MCF 10A (cell line): ENCODE data around the gene AFG3L2. TPM values are rescaled to one million over a fixed set of nuclear protein-coding genes. Genes with fewer than 3 reads are reported as not detected.

ENCODE experiments used
- BruUV-seq: library from RNA; stranded (reverse); fragments of 400-500 nt; replicated peaks from 2 replicates; lab custom pipeline; 2021; lab: Mats Ljungman, UMichigan
- CTCF ChIA-PET: fragments of 300-600 bp; sonication (Branson Sonifier 250); formaldehyde crosslinking; extraction: SDS; loops from one replicate; lab custom pipeline; 2021; ENCODE audit warnings: antibody characterized with exemption, inconsistent platforms; lab: Yijun Ruan, JAX
- POLR2A ChIA-PET: fragments of 300-600, 350-650 bp; sonication (Branson Sonifier 250); formaldehyde crosslinking; extraction: SDS; loops from one replicate; lab custom pipeline; 2020; ENCODE audit warnings: antibody characterized with exemption, inconsistent platforms; lab: Yijun Ruan, JAX
- DNase-seq: peaks from one replicate; pipeline ENCODE4 v3.0.0-alpha.2; 2018; ENCODE audit not compliant: unreplicated experiment
- H3K27ac Mint-ChIP-seq: one replicate; pipeline ENCODE4 v1.8.0; 2022; ENCODE audit warnings: mild to moderate bottlenecking, low read depth, mixed read lengths; ENCODE audit not compliant: unreplicated experiment
- H3K27me3 Mint-ChIP-seq: one replicate; pipeline ENCODE4 v1.8.0; 2022; ENCODE audit warnings: mixed read lengths; ENCODE audit not compliant: insufficient read depth, unreplicated experiment
- H3K36me3 Mint-ChIP-seq: one replicate; pipeline ENCODE4 v1.8.0; 2022; ENCODE audit warnings: mild to moderate bottlenecking, moderate library complexity, mixed read lengths; ENCODE audit not compliant: insufficient read depth, unreplicated experiment
- H3K4me1 Mint-ChIP-seq: one replicate; pipeline ENCODE4 v1.8.0; 2022; ENCODE audit warnings: mixed read lengths; ENCODE audit not compliant: insufficient read depth, unreplicated experiment
- H3K4me3 Mint-ChIP-seq: one replicate; pipeline ENCODE4 v1.8.0; 2022; ENCODE audit warnings: mild to moderate bottlenecking, moderate library complexity, mixed read lengths; ENCODE audit not compliant: unreplicated experiment
- H3K9me3 Mint-ChIP-seq: one replicate; pipeline ENCODE4 v1.8.0; 2022; ENCODE audit warnings: mixed read lengths; ENCODE audit not compliant: unreplicated experiment
- CTCF ChIP-seq: fragments of 200-600 bp; IDR thresholded peaks from one replicate; pipeline ENCODE4 v1.8.0; 2022; ENCODE audit warnings: antibody characterized with exemption, mild to moderate bottlenecking; ENCODE audit not compliant: unreplicated experiment
- intact Hi-C: fragments of 100-400 bp; cut with micrococcal nuclease; formaldehyde crosslinking; loops from 2 replicates; pipeline ENCODE4 v1.14.1; 2022
- total RNA-seq: library from RNA; stranded (reverse); gene quantifications from 2 replicates; pipeline ENCODE4 v1.2.3, GENCODE V29; 2022

The AFG3L2 gene
- total RNA-seq, 1 experiment from 2014 or later, result 77.2 TPM

GRCh38 chr18:12422936-12423335, 45.9 kb upstream of the AFG3L2 start:
- Mint-ChIP-seq H3K9me3 (no peaks in the 10 kb centered on the region), H3K27ac (peak overlapping the region; percentile 43), H3K4me3 (no peak overlapping the region), H3K36me3 (no peaks in the 10 kb centered on the region), H3K27me3 (no peaks in the 10 kb centered on the region), H3K4me1 (peaks cover 5% of the 10 kb centered on the region)
- ChIA-PET CTCF (interaction anchor here (0.6 to 1.4 kb wide), 5 partner anchors 31 to 236 kb away, joined by 3 to 4 read pairs (median 3); no protein-coding TSS in a partner anchor), POLR2A (no interaction called here)
- TF ChIP-seq CTCF, result no peak
- intact Hi-C loops, result no loop called here
- no peak for DNase-seq
- BruUV-seq, result no TSS peak

- H3K4me1 Mint-ChIP-seq, result peaks cover 2% of the 10 kb centered on the region
- no peaks in the 10 kb centered on the region for H3K36me3 Mint-ChIP-seq
- no peaks in the 10 kb centered on the region for H3K9me3 Mint-ChIP-seq
- no TSS peak for BruUV-seq
- intact Hi-C loops, result no loop called here
- CTCF ChIA-PET, result interaction anchor here (0.5 to 0.7 kb wide), 2 partner anchors 28 to 68 kb away, joined by 3 read pairs; no protein-coding TSS in a partner anchor
- POLR2A ChIA-PET, result no interaction called here
- H3K4me3 Mint-ChIP-seq, result no peak overlapping the region
- no peak for TF ChIP-seq CTCF
- H3K27ac Mint-ChIP-seq, result no peak overlapping the region
- DNase-seq, result no peak
- H3K27me3 Mint-ChIP-seq, result no peaks in the 10 kb centered on the region
Observed at GRCh38 chr18:12421732-12422131, 44.7 kb upstream of the AFG3L2 start.

DNA sequence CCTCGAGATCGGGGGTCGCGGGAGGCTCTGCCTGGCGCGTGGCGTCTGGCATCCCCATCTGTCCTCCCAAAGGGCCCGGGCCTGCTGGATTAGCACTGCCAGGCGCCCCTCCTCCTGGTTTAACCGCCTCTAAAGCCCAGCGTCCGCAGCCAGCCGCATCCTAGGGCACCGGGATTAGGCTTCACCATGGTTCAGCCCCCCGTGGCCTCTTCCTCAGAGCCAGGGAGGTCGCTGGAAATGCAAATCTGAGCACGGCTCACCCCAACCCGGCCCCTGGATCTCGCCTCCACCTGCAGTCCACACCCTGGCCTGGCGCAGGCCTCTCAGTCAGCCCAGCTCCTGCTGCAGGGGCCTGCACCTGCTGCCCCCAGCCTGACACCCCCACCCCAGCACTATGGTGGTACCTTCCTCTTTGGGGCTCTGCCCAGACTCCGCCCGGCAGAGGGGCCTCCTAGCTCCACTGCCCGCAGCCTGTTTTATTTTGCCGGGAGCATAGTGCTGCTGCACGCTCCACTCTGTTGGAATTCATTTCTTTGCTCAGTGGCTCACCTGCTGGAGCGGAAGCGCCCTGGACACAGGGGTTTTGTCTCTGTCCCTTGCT, 43.9 kb upstream of the AFG3L2 start:
- POLR2A ChIA-PET, result no interaction called here
- no peaks in the 10 kb centered on the region for H3K27me3 Mint-ChIP-seq

DNA sequence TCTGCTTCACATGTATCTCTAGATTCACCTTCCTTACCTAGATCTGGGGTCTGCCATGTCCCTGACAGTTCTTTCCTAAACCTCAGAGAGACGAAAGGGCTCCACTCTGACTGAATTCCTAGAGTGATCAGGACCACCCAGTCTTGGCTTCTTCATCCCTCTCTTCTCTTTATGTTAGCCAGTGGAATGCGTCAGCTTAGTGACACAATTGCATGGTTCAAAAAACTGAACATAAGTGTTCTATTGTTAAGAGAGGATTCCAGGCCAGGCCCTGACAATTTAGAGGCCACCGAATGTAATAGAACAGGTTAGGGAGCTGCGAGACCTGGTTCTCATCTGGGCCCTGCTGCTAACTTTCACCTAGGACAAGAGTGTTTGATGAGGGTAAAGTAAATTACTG, 40.7 kb upstream of the AFG3L2 start:
- no peak for DNase-seq
- no peaks in the 10 kb centered on the region for H3K4me1 Mint-ChIP-seq
- no peak overlapping the region for H3K4me3 Mint-ChIP-seq
- intact Hi-C loops, result no loop called here
- no TSS peak for BruUV-seq
- peaks cover 4% of the 10 kb centered on the region for H3K36me3 Mint-ChIP-seq
- no peak overlapping the region for H3K27ac Mint-ChIP-seq
- POLR2A ChIA-PET, result no interaction called here
- H3K27me3 Mint-ChIP-seq, result no peaks in the 10 kb centered on the region
- no peak for TF ChIP-seq CTCF
- CTCF ChIA-PET, result interaction anchor here (0.6 to 1.0 kb wide), 2 partner anchors 27 to 181 kb away, joined by 3 to 4 read pairs; no protein-coding TSS in a partner anchor
- H3K9me3 Mint-ChIP-seq, result no peaks in the 10 kb centered on the region

More for the DNA sequence above, 43.9 kb upstream of the AFG3L2 start:
- no peak for TF ChIP-seq CTCF
- Mint-ChIP-seq H3K4me1 (no peaks in the 10 kb centered on the region), H3K4me3 (peak overlapping the region; percentile 65), H3K27ac (peak overlapping the region; percentile 23), H3K36me3 (peaks cover under 1% of the 10 kb centered on the region), H3K9me3 (no peaks in the 10 kb centered on the region)
- no TSS peak for BruUV-seq
- no peak for DNase-seq
- intact Hi-C loops, result no loop called here
- CTCF ChIA-PET, result no interaction called here
